ENCODE data around the gene CALN1.
"Not testable (repeated sequence)": the region's sequence is repeated elsewhere in the genome, so short reads cannot be mapped to it uniquely, and the experiment has no call there.

The CALN1 gene

DNA sequence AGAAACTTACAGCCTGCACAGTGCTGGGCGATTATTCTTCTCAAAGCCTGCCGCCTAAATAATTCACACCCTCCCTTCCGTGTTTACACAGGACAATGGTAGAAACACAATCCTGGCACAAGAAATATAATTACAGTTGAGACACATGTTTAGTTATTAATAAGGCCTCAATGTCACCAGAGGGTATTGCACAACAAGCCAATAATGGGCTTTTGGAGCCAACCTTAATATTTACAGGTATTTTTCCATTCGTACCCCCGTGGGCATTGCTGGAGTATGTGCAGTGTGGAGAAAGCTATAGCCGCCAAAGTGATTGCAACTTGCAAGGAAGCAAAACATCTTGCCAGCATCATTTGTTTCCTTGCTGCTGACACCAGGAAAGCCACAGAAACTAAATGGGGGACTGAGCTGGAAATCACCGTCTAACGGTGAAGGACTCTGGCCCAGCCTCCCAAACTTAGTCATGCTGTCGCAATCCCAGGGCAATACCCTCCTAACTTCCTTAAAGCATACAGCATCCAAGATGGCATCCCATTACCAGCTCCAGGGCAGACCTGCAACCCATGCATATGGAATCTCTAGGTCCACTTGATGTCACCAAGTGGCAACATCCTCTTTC, 8.6 kb downstream of the CALN1 start:
- TF ChIP-seq, protein P1, sequence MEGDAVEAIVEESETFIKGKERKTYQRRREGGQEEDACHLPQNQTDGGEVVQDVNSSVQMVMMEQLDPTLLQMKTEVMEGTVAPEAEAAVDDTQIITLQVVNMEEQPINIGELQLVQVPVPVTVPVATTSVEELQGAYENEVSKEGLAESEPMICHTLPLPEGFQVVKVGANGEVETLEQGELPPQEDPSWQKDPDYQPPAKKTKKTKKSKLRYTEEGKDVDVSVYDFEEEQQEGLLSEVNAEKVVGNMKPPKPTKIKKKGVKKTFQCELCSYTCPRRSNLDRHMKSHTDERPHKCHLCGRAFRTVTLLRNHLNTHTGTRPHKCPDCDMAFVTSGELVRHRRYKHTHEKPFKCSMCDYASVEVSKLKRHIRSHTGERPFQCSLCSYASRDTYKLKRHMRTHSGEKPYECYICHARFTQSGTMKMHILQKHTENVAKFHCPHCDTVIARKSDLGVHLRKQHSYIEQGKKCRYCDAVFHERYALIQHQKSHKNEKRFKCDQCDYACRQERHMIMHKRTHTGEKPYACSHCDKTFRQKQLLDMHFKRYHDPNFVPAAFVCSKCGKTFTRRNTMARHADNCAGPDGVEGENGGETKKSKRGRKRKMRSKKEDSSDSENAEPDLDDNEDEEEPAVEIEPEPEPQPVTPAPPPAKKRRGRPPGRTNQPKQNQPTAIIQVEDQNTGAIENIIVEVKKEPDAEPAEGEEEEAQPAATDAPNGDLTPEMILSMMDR (IDR thresholded peaks at IDR 0.05; ENCODE audit: low read length, missing control alignments) = no peak
- no peak for DNase-seq (ENCODE audit: low read depth)
- no peak overlapping the region for H3K4me3 ChIP-seq (replicated peaks; ENCODE audit: low read depth, low read length)

DNA sequence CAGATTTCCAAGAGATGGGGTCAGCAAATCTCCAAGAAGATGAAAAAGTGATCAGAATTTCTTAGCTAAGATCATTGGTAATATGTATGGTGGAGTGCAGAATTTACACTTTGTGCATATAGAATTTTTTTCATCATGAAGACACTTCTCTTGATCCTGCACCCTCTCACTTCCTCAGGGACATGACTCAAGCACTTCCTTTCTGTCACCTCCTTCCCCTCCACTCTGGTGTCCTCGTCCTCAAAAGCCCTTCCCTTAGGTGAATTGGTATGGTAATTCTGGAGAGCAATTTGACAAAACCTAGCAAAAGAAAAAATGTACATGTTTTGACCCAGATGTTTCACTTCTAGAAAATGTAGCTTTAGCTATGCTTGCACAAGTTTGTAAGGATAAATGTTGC, 18.1 kb downstream of the CALN1 start:
- H3K4me3 ChIP-seq (replicated peaks; ENCODE audit: low read depth, low read length) = no peak overlapping the region
- DNase-seq (ENCODE audit: low read depth) = no peak
- TF ChIP-seq, protein P1 (IDR thresholded peaks at IDR 0.05; ENCODE audit: low read length, missing control alignments) = no peak

DNA sequence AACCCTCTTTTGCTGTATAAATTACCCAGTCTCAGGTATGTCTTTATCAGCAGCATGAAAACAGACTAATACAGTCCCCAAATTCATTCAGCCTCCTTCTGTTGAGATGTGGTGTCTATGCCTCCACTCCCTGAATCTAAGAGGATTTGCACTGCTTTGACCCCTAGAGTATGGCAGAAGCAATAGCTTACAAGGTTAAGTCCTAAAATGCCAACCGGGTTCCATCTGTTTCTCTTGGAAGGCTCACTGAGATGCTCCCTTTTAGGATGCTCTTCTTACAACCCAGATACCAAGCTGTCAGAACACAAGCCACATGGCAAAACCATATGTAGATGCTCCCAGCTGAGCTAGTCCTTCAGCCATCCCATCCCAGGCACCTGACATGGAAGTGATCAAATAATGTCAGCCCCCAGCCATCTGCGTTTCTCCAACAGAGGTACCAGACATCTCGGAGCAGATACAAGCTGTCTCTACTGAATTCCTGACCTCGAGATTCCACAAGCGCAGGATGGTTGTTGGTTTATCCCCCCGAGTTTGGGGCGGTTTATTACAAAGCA, 20.2 kb downstream of the CALN1 start:
- H3K4me3 ChIP-seq (replicated peaks; ENCODE audit: low read depth, low read length) = no peak overlapping the region
- TF ChIP-seq, protein P1 (IDR thresholded peaks at IDR 0.05; ENCODE audit: low read length, missing control alignments) = no peak
- DNase-seq (ENCODE audit: low read depth) = no peak

DNA sequence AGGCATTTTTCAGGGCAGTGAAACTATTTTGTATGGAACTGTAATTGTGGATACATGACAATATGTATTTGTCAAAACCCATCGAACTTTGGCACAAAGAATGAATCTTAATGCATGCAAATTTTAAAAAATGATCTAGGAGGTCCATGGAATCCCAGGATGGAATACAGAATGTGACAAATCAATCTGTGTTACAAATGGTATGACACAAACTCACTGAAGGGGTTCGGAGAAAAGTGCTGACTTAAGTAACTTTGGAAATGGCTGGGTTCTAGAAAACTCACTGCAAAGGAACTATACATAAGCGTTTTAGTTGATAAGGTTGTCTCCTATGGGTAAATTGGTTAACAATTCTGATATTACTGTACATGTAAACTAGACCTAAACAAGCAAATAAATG, 26.0 kb downstream of the CALN1 start:
- TF ChIP-seq, protein P1 (IDR thresholded peaks at IDR 0.05; ENCODE audit: low read length, missing control alignments) = no peak
- no peak overlapping the region for H3K4me3 ChIP-seq (replicated peaks; ENCODE audit: low read depth, low read length)
- DNase-seq (ENCODE audit: low read depth) = no peak

DNA sequence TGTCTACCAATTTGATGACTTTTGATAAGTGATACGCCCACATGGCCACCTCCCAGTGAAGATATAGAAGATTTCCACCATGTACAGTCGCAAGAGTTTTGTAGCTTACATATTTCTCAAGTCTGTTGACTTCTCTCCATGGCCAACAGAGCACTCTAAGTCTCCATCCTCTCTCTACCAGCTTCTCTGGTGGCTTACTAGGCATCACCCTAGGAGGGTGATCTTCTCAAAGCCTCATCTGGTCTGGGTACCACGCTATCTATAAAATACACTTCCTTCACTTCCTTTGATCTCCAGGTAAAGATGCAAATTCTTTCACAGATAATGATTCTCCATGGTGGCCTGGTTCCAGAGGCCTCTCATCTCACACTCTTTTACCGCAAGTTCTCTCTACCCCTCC, 49.9 kb downstream of the CALN1 start:
- DNase-seq (ENCODE audit: low read depth) = no peak
- no peak overlapping the region for H3K4me3 ChIP-seq (replicated peaks; ENCODE audit: low read depth, low read length)
- TF ChIP-seq, protein P1 (IDR thresholded peaks at IDR 0.05; ENCODE audit: low read length, missing control alignments) = no peak

DNA sequence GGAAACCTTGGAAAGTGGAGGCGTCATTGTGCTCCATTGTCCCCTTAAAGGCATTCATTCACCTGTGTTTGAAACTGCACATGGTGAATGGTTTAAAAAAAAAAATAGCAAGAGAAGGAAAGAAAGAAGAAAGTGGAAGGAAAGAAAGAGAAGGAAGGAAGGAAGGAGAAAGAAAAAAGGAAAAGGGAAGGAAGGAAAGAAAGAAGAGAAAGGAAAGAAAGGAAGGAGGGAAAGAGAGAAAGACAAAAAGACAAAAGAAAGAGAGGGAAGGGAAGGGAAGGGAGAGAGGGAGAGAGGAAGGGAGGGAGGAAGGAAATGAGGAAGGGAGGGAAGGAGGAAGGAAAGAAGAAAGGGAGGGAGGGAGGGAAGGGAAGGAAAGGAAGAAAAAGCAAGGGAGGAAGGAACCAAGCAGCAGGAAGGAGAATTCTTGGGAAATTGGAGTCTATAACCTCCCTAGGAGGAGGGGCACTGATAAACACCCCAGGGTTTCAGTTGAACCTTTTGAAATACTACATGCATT, 66.9 kb downstream of the CALN1 start:
- no peak for DNase-seq (ENCODE audit: low read depth)
- TF ChIP-seq, protein P1 (IDR thresholded peaks at IDR 0.05; ENCODE audit: low read length, missing control alignments) = no peak
- H3K4me3 ChIP-seq (replicated peaks; ENCODE audit: low read depth, low read length) = no peak overlapping the region

DNA sequence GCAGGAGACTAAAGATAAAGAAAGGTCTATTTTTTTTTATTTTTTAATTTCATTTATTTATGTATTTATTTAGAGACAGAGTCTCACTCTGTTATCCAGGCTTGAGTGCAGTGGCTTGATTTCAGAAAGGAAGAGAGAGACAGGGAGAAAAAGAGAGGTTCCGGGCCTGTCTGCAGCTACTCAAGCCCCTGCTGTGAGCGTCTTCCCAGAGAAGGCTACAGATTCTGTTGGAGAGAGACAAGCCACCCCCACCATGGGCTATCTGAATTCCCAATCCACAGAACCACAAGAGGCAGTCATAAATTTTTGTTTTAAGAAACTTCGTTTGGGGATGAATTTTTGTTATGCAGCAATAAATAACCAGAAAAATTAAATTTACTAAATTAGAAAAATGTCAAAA, 68.1 kb downstream of the CALN1 start:
- H3K4me3 ChIP-seq (replicated peaks; ENCODE audit: low read depth, low read length) = no peak overlapping the region
- DNase-seq (ENCODE audit: low read depth) = no peak
- TF ChIP-seq, protein P1 (IDR thresholded peaks at IDR 0.05; ENCODE audit: low read length, missing control alignments) = no peak

DNA sequence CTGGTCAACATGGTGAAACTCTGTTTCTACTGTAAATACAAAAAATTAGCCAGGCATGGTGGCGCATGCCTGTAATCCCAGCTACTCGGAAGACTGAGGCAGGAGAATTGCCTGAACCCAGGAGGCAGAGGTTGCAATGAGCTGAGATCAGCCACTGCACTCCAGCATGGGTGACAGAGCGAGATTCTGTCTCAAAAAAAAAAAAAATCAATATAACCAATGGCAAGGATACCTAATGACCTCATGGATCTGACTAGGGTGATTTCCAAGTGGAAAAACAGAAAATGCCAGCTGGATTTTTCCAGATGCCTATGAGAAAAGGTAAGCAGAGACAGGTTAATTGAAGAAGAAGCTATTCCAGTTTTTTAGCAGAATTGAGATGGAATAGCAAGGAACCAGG, 68.8 kb downstream of the CALN1 start:
- not testable (repeated sequence) for H3K4me3 ChIP-seq (replicated peaks; ENCODE audit: low read depth, low read length); DNase-seq (ENCODE audit: low read depth)
